Activated T-helper 1 cell treated with anti-CD3 and anti-CD28 coated beads, Interleukin-12 subunit alpha, Interleukin-12 subunit beta, Interleukin-2, Interleukin-4 antibody, amounts not matched to agents 30 ng/mL and 10 ng/mL and 1 ng/mL, durations not matched to agents 14 hours and 24 hours and 36 hours (primary cell): Measurements from ENCODE around the gene SPRING1. TPM values are rescaled to one million over a fixed set of nuclear protein-coding genes. Genes with fewer than 3 reads are reported as not detected.

ENCODE experiments used
- DNase-seq: peaks from one replicate; pipeline ENCODE4 v3.0.0; 2021; ENCODE audit warnings: low spot score
- H3K27ac Mint-ChIP-seq: one replicate; pipeline ENCODE4 v1.8.0; 2021; ENCODE audit warnings: mild to moderate bottlenecking, mixed read lengths
- H3K27me3 Mint-ChIP-seq: one replicate; pipeline ENCODE4 v1.8.0; 2022; ENCODE audit warnings: mild to moderate bottlenecking, moderate library complexity, mixed read lengths; ENCODE audit not compliant: insufficient read depth
- H3K36me3 Mint-ChIP-seq: one replicate; pipeline ENCODE4 v1.8.0; 2021; ENCODE audit warnings: low read depth, mixed read lengths
- H3K4me1 Mint-ChIP-seq: one replicate; pipeline ENCODE4 v1.8.0; 2021; ENCODE audit warnings: low read depth, mixed read lengths
- H3K4me3 Mint-ChIP-seq: one replicate; pipeline ENCODE4 v1.8.0; 2021; ENCODE audit warnings: mild to moderate bottlenecking, moderate library complexity, mixed read lengths
- H3K9me3 Mint-ChIP-seq: one replicate; pipeline ENCODE4 v1.8.0; 2021; ENCODE audit warnings: mixed read lengths
- intact Hi-C: fragments of 100-400 bp; cut with micrococcal nuclease; formaldehyde crosslinking; loops from one replicate; pipeline ENCODE4 v1.15.1; 2024
- total RNA-seq: library from RNA; stranded (reverse); gene quantifications from 2 replicates; pipeline ENCODE4 v1.2.3, GENCODE V29; 2022

The SPRING1 gene
- total RNA-seq, 1 donor from 2014 or later = 31.0 TPM

DNA sequence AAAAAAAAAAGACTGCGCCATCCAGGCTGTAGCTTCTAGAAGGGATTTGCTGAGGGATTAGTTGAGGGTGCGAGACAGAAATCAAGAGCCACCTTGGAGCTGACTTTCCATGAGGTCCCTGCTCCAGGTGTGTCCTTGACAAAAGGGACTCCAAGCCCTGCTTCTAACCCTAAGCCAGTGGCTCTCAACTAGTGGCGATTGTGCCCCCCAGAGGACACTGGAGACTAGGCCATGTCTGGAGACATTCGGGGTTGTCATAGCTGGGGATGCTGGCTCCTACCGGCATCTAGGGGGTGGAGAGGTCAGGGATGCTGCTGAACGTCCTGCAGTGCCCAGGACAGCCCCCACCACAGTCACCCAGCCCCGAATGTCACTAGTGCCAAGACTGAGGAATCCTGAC, 40.6 kb downstream of the SPRING1 start:
- intact Hi-C loops = no loop called here
- no peaks in the 10 kb centered on the region for H3K36me3 Mint-ChIP-seq
- H3K4me1 Mint-ChIP-seq = peaks cover 18% of the 10 kb centered on the region
- peaks cover 18% of the 10 kb centered on the region for H3K27me3 Mint-ChIP-seq
- no peaks in the 10 kb centered on the region for H3K9me3 Mint-ChIP-seq
- no peak overlapping the region for H3K27ac Mint-ChIP-seq
- no peak overlapping the region for H3K4me3 Mint-ChIP-seq
- no peak for DNase-seq

DNA sequence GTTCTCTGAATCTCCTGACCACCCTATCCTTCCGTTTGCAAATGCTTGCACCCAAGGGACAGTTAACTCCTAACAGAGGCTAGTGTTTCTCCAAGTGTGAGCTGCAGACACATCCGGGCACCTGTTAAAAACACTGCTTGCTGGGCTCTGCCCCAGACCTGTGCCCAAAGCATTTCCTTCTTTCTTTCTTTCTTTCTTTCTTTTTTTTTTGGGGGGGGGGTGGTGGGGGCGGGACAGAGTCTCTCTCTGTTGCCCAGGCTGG, 42.5 kb downstream of the SPRING1 start:
- Mint-ChIP-seq H3K27ac (no peak overlapping the region), H3K4me3 (no peak overlapping the region), H3K27me3 (peaks cover 21% of the 10 kb centered on the region), H3K36me3 (no peaks in the 10 kb centered on the region), H3K9me3 (no peaks in the 10 kb centered on the region), H3K4me1 (peaks cover 18% of the 10 kb centered on the region)
- no peak for DNase-seq
- intact Hi-C loops = no loop called here

DNA sequence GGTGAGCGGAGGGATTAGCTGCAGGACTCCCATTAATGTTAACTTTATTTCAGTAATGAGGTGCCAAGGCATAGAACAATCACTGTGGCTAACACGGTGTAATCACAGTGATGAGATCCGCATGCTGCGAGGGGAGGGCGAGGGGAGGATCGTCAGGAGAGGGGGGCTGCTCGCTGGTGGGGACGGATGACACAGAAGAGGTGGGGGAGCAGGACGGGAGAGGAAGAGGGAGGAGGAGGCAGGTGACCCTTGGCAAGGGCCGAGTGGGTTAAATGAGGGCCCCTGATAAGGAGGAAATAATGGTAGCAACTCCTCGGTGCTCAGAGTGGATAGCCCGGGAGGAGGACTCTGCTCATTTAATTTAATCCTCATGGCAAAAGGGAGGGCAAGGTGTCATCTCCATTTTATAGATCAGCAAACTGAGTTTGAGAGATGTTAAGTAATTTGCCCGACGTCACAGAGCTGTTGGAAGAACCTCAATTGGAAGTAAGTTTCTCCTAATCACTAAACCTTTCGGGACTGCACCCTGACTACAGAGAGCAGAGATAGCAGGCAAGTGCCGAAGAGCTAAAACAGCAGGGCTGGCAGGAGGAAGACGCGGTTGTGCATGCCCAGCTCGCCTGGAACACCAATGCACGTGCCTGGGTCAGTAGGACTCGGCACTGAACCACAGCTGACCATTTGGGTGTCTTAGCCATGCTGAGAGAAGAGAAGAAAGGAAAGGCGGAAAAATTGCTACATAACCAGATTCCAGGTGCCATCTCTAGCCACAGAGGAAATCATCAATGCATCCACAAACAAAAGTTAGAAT, 43.0 kb downstream of the SPRING1 start:
- no peaks in the 10 kb centered on the region for H3K36me3 Mint-ChIP-seq
- H3K27me3 Mint-ChIP-seq = peaks cover 24% of the 10 kb centered on the region
- H3K4me3 Mint-ChIP-seq = no peak overlapping the region
- no peak for DNase-seq
- H3K4me1 Mint-ChIP-seq = peaks cover 18% of the 10 kb centered on the region
- no peak overlapping the region for H3K27ac Mint-ChIP-seq
- H3K9me3 Mint-ChIP-seq = no peaks in the 10 kb centered on the region
- intact Hi-C loops = no loop called here

DNA sequence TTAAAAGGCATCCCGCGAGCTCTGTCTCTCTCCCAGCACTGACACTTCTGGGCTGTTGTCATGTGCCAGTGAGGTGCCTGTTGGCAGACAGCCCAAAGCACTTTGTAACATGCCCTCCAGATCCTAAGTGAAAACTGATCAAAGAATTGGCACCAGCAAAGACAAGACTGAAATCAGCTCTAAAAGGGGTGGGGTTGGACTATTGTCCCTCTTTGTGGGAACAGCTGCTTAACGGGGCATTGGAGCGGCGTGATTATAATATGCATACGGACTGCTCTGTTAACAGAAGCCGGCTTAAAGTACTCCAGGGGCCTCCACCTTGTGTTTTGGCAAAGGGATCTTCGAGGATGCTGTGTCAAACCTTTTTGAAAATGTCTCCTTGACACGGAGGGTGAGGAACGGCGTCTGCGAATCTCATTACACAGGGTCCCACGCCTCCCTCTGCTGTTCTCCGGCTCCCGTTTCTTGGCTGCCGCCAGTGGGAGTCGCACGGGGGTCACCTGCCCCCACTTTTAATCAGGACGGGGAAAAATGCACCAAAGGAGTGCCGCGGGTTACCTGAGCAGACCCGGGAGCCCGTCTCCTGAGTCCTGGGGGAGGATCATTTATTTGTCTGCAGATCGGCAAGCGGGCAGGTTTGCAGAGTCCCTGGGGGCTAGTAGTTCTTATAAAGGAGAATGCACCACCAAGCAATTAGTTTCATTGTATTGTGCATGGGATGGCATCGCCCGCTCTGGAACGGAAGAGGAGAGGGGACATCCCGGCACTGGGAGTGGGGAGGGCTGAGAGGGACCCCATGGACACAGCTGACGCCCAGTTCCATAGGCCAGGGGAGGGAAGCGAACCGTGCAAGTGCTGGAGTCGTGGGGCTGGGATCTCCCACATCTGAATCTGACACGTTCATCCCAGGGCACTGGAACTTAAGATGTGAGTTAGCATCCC, 44.3 kb downstream of the SPRING1 start:
- Mint-ChIP-seq H3K9me3 (no peaks in the 10 kb centered on the region), H3K4me3 (no peak overlapping the region), H3K27me3 (peaks cover 29% of the 10 kb centered on the region), H3K27ac (no peak overlapping the region), H3K4me1 (peaks cover 18% of the 10 kb centered on the region), H3K36me3 (no peaks in the 10 kb centered on the region)
- DNase-seq = no peak
- intact Hi-C loops = no loop called here

DNA sequence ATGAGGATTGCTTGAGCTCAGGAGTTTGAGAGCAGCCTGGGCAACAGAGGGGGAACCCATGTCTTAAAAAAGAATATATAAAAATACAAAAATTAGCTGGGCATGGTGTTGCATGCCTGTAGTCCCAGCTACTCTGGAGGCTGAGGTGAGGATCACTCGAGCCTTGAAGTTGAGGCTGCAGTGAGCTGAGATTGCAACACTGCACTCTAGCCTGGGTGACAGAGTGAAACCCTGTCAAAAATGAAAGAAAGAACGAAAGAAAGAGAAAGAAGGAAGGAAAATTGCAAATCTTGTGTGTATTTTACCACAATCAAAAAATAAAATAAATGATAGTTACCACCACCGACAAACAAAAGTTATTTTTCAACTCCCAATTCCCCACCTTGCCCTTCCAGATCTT, 45.3 kb downstream of the SPRING1 start:
- no peaks in the 10 kb centered on the region for H3K36me3 Mint-ChIP-seq
- H3K27ac Mint-ChIP-seq = no peak overlapping the region
- intact Hi-C loops = no loop called here
- peaks cover 29% of the 10 kb centered on the region for H3K27me3 Mint-ChIP-seq
- H3K9me3 Mint-ChIP-seq = no peaks in the 10 kb centered on the region
- H3K4me1 Mint-ChIP-seq = peaks cover 18% of the 10 kb centered on the region
- H3K4me3 Mint-ChIP-seq = no peak overlapping the region
- DNase-seq = no peak

DNA sequence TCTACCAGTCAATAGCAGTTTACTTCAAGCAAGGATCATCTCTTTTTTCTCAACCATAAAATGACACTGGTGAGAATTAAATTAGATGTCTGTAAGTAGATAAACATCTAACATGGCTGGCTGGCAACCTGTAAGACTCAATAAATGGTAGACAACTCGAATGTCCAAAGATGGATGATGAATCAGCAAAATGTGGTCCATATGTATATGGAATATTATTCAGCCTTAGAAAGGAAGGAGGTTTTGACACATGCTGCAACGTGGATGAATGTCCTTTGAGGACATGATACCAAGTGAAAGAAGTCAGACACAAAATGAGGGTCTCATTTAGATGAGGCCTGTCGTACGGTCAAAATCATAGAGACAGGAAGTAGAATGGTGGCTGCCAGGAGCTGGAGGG, 46.2 kb downstream of the SPRING1 start:
- Mint-ChIP-seq H3K36me3 (no peaks in the 10 kb centered on the region), H3K4me1 (peaks cover 18% of the 10 kb centered on the region), H3K9me3 (no peaks in the 10 kb centered on the region), H3K27me3 (peaks cover 29% of the 10 kb centered on the region), H3K27ac (no peak overlapping the region), H3K4me3 (no peak overlapping the region)
- intact Hi-C loops = no loop called here
- no peak for DNase-seq

DNA sequence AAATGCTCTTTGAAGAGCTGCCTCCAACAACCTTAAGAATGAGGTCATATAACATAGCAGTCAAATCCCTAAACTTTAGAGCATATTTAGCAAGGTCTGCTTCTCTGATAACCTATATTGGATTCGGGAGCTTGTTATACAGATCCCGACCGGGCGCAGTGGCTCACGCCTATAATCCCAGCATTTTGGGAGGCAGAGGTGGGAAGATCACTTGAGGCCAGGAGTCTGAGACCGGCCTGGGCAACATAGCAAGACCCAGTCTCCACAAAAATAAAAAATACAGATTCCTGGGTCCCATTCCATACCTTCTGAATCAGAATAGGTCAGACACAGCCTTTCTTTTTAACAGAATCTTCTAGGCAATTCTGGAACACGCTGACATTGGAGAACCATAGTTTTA, 46.7 kb downstream of the SPRING1 start:
- intact Hi-C loops = no loop called here
- Mint-ChIP-seq H3K9me3 (no peaks in the 10 kb centered on the region), H3K4me3 (no peak overlapping the region), H3K4me1 (peaks cover 18% of the 10 kb centered on the region), H3K27me3 (peaks cover 29% of the 10 kb centered on the region), H3K36me3 (no peaks in the 10 kb centered on the region), H3K27ac (no peak overlapping the region)
- DNase-seq = no peak

DNA sequence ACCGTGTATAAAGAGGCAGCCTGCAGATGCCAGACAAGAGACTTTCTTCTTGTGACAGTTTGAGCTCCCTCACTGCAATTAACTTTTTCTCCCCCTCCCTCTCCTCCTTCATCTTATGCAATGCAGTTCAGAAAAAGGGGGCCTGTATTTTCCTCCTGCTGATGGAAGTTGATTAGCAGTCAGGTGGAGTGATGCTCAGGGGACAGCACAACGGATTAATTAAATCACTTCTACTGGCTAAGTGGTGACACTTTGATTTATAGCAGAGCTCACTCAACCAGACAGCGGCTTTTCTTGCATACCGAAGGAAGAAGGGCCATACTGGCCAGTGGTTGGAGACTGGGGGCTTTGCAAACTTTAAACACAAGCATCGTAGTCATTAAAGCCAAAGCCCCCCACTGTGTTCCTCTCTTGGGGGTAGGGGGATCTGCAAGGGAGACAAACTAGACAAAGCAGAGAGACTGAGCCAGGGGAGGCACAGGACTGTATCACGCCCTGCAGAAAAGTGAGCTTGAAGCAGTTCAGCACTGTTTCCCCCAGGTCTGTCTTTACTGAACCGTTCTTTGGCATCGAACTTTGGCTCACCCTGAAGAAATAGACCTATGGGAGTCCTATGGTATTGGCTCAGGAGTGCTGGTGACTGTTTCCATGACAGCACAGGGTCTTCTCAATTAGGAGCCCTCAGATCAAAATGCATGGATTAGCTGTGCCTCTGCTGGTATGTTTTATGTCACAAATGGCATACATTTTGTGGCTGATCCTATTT, 47.7 kb downstream of the SPRING1 start:
- Mint-ChIP-seq H3K27ac (no peak overlapping the region), H3K27me3 (peaks cover 27% of the 10 kb centered on the region), H3K9me3 (no peaks in the 10 kb centered on the region), H3K4me3 (no peak overlapping the region), H3K36me3 (no peaks in the 10 kb centered on the region), H3K4me1 (peaks cover 16% of the 10 kb centered on the region)
- intact Hi-C loops = no loop called here
- DNase-seq = no peak

DNA sequence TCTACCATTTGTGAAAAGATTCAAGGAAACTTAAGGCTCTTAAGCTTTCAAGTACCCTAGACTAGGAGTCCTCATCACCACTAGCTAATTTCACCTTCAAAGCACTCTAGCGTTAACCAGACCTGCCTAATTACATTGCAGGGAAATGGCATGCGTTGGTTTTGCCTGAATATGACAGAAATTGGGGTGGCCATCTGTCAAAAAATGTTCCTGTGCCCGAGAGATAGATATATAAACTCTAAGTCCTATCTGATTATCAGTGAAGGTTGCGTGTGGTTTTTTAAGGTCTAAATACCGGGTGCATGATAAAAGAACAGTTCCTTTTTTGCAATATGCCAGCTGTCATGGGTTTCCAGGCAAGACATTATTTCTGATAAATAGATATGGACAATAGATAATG, 48.3 kb downstream of the SPRING1 start:
- Mint-ChIP-seq H3K4me1 (peaks cover 11% of the 10 kb centered on the region), H3K27ac (no peak overlapping the region), H3K4me3 (no peak overlapping the region), H3K27me3 (peaks cover 22% of the 10 kb centered on the region), H3K36me3 (no peaks in the 10 kb centered on the region), H3K9me3 (no peaks in the 10 kb centered on the region)
- intact Hi-C loops = no loop called here
- no peak for DNase-seq

Other genes starting within 250 kb of the SPRING1 start
- gene MAP1LC3B2, start 178.7 kb downstream of the SPRING1 start, total RNA-seq = 0.49 and 0.57 TPM in 2 replicates
- 8.0 and 11.8 TPM in 2 replicates for gene RNFT2, start 246 bp upstream of the SPRING1 start, total RNA-seq
- gene HRK, start 143.4 kb upstream of the SPRING1 start, total RNA-seq = not detected in 2 replicates
- 6.7 and 7.3 TPM in 2 replicates for gene FBXW8, start 172.9 kb upstream of the SPRING1 start, total RNA-seq